ENCODE measurements around the gene RAP2B.
"Not testable (repeated sequence)": the region's sequence is repeated elsewhere in the genome, so short reads cannot be mapped to it uniquely, and the experiment has no call there.

Gene RAP2B

GRCh38 chr3:153161714-153162512, at the start of gene RAP2B:
Gene RAP2B (plus strand): TSS chr3:153162226. CDS start chr3:153162694, 468 bp downstream.
- no peak for TF ChIP-seq ZNF274 (IDR thresholded peaks at IDR 0.05; ENCODE audit: low read depth, low read length)
- peak within 1 kb of the TSS; percentile 80 for H3K4me3 ChIP-seq (ENCODE audit: low read length)

GRCh38 chr3:153113541-153113940, 48.5 kb upstream of the RAP2B start:
- no peak for TF ChIP-seq ZNF274 (IDR thresholded peaks at IDR 0.05; ENCODE audit: low read depth, low read length)
- H3K4me3 ChIP-seq (ENCODE audit: low read length) = no peak overlapping the region

- H3K4me3 ChIP-seq (ENCODE audit: low read length) = not testable (repeated sequence)
Measured at GRCh38 chr3:153114270-153114669, 47.8 kb upstream of the RAP2B start.

GRCh38 chr3:153115326-153115725, 46.7 kb upstream of the RAP2B start:
- TF ChIP-seq ZNF274 (IDR thresholded peaks at IDR 0.05; ENCODE audit: low read depth, low read length) = no peak
- H3K4me3 ChIP-seq (ENCODE audit: low read length) = no peak overlapping the region

GRCh38 chr3:153127788-153128187, 34.2 kb upstream of the RAP2B start:
- H3K4me3 ChIP-seq (ENCODE audit: low read length) = no peak overlapping the region
- no peak for TF ChIP-seq ZNF274 (IDR thresholded peaks at IDR 0.05; ENCODE audit: low read depth, low read length)

GRCh38 chr3:153129426-153129825, 32.6 kb upstream of the RAP2B start:
- H3K4me3 ChIP-seq (ENCODE audit: low read length) = no peak overlapping the region
- no peak for TF ChIP-seq ZNF274 (IDR thresholded peaks at IDR 0.05; ENCODE audit: low read depth, low read length)

GRCh38 chr3:153129866-153130265, 32.2 kb upstream of the RAP2B start:
- TF ChIP-seq ZNF274 (IDR thresholded peaks at IDR 0.05; ENCODE audit: low read depth, low read length) = no peak
- H3K4me3 ChIP-seq (ENCODE audit: low read length) = no peak overlapping the region

- TF ChIP-seq ZNF274 (IDR thresholded peaks at IDR 0.05; ENCODE audit: low read depth, low read length) = no peak
- H3K4me3 ChIP-seq (ENCODE audit: low read length) = no peak overlapping the region
Measured at GRCh38 chr3:153130312-153130977, 31.6 kb upstream of the RAP2B start.

GRCh38 chr3:153137626-153138025, 24.4 kb upstream of the RAP2B start:
- no peak overlapping the region for H3K4me3 ChIP-seq (ENCODE audit: low read length)
- no peak for TF ChIP-seq ZNF274 (IDR thresholded peaks at IDR 0.05; ENCODE audit: low read depth, low read length)

- no peak for TF ChIP-seq ZNF274 (IDR thresholded peaks at IDR 0.05; ENCODE audit: low read depth, low read length)
- no peak overlapping the region for H3K4me3 ChIP-seq (ENCODE audit: low read length)
Measured at GRCh38 chr3:153138276-153139210, 23.5 kb upstream of the RAP2B start.

- no peak overlapping the region for H3K4me3 ChIP-seq (ENCODE audit: low read length)
- no peak for TF ChIP-seq ZNF274 (IDR thresholded peaks at IDR 0.05; ENCODE audit: low read depth, low read length)
Measured at GRCh38 chr3:153142961-153143360, 19.1 kb upstream of the RAP2B start.

GRCh38 chr3:153144071-153144470, 18.0 kb upstream of the RAP2B start:
- TF ChIP-seq ZNF274 (IDR thresholded peaks at IDR 0.05; ENCODE audit: low read depth, low read length) = no peak

GRCh38 chr3:153144779-153145178, 17.2 kb upstream of the RAP2B start:
- H3K4me3 ChIP-seq (ENCODE audit: low read length) = no peak overlapping the region
- TF ChIP-seq ZNF274 (IDR thresholded peaks at IDR 0.05; ENCODE audit: low read depth, low read length) = no peak

More at GRCh38 chr3:153144071-153144470, 18.0 kb upstream of the RAP2B start:
- no peak overlapping the region for H3K4me3 ChIP-seq (ENCODE audit: low read length)

GRCh38 chr3:153145454-153145853, 16.6 kb upstream of the RAP2B start:
- no peak for TF ChIP-seq ZNF274 (IDR thresholded peaks at IDR 0.05; ENCODE audit: low read depth, low read length)
- H3K4me3 ChIP-seq (ENCODE audit: low read length) = no peak overlapping the region
